ENCODE results near the gene PLSCR1.
"Not testable (repeated sequence)": the region's sequence is repeated elsewhere in the genome, so short reads cannot be mapped to it uniquely, and the experiment has no call there.

PLSCR1 gene

DNA sequence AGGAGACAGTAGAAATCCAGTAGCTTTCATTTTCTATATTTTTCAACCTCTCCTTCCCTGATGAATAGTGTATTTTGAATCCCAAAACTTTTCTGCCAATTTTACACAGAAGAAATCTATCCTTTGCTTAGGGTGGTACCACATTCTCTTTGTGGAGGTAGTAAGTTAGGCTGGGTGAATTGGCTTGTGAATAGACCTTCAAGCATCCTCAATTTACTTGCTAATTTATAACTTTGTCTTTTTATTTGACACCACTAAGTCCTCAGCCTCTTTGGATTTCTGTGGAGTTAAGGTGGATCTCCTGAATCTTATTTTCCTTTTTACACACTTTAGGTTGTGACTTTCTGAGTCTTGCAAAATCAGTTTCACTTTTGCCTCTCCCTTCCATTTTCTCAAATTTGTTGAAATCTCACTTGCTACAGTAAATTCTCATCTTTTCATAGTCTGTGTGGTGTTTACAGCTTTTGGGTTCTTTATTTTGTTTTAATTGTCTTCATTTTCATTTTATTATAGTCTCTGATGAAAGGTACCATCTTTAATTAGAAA lies 5.7 kb upstream of the PLSCR1 start:
- no peak for DNase-seq (ENCODE audit: low read depth in 2 of 2)

DNA sequence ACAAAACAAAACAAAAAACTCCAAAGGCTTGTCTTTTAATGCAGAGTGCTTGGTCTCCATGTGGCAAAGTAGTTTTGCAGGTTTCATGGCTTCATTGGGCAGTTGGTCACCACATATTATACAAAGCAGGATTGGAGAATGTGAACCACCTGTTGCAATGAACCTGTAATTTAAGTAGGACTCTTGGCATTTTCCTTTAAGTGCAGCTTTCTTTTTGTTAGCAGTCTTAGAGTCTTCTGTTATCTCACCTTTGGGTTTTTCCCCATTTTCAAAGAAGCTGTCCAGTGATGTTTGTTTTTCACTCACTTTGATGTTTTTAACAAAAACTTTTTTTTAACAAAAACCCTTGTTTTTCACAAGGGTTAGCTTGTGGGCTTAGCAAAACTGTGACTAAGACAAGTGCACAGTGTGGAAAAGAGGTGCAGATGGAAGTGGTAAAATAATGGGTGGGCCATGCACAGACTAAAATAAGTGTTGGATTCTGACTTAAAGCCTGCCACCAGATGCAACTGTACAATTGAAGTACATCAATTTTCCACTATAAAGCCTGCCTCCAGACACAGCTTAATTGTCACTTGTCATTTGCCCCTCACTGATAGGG lies 2.9 kb upstream of the PLSCR1 start:
- DNase-seq (ENCODE audit: low read depth in 2 of 2): no peak

DNA sequence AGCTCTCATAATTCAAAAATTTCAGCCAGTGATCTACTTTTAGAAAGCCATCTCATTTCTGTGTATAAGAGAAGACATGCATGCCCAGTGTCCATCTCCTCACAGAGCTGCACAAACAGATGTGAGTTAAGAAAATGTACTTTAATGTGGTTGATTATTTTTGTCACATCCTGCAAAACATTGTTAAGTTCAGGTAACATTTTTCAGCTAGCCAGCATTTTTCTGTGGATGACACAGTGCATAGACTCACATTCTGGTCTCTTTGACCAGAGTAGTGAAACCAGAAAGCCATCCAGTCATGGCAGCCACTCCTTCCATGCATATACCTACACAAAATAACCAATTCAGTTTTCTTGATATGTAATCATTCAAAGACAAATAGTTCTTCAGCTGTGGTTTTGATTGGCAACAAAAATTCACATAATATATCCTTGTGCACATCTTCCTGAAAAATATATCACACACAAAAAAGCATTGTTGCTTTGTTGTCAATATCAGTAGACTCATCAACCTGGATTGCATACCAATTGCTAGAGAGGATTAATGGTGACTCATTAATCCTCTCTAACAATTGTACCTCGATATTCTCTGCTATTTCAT lies 2.1 kb upstream of the PLSCR1 start:
- no peak for DNase-seq (ENCODE audit: low read depth in 2 of 2)

DNA sequence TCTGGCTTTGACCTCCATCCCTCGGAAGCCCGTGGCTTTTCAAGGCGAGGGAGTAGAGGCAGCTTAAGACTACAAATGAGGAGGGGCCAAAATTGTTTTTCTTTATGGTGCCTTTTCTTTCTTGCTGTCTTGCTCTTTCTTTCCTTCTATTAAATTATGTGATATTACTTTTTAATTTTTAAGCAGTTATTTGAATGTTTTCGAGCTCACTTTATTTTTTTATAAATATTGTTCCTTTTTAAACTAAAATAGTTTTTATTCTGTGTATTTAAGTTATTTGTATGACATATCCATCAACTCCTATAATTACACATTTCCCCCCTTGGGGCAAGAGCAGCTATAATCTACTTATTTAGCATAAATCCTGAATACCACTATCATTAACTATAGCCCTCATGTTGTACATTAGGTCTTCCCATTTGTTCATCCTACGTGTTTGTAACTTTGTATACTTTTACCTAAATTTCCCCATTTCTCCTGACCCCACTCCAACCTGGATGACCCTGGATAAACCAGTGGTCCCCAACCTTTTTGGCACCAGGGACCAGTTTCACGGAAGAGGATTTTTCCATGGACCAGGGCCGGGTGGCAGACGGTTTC lies 622 bp upstream of the PLSCR1 start:
- DNase-seq (ENCODE audit: low read depth in 2 of 2): no peak

DNA sequence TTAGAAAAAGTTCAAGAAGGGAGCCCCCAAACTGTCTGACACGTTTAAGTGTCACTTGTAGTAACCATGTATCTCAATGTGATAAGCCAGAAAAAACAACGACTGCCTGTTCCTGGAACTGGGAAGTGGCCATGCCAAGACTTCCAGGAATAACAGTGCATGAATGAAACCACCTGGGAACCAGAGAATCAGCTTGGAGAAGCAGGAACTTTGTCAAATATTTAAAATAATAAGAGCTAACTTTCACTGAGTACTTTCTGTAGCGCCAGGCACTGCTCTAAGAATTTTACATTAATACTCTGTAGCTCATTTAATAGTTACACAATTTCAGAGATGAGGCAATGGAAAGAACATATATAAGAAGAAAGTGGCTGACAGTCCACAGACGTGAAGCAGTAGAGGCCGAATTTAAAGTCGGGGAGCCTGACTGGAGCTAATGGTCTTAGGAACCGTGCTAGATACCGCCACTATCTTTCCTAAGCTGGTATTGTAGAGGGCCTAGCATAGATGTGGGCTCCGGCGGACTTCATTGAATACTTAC lies 876 bp downstream of the PLSCR1 start:
- no peak for DNase-seq (ENCODE audit: low read depth in 2 of 2)

DNA sequence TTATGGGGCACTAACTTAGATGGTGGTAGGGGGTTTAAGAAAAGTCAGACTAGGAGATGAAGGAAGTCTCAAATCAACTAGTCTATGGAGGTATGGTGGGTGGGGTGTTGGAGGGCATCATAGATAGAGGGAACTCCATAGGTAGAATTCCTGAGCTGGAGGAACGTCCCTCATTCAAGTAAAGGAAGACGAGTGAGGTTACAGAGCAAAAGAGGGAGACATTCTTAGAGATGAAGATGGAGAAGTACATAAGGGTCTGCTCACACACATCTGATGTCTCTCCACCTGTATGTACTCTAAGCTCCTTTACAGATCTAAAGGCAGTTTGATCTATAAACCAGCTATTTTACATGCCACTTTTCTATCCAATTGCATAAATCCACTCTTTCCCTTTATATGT lies 1.4 kb downstream of the PLSCR1 start:
- DNase-seq (ENCODE audit: low read depth in 2 of 2): no peak

DNA sequence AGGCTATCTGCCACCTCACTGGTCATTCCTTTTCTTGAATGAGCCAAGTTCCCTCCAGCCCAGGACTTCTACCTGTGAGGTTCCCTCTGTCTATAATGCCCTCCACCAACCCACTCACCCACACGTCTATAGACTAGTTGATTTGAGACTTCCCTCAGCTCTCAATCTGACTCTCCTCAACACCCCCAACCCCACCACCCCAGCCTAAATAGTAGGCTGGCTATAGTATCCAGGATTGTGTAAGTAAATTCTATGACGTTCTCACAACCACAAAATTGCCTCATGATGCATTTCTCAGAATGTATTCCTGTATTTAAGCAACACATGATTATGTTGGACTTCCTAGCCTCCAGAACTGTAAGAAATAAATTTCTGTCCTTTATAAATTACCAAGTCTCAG lies 2.2 kb downstream of the PLSCR1 start:
- DNase-seq (ENCODE audit: low read depth in 2 of 2): no peak

DNA sequence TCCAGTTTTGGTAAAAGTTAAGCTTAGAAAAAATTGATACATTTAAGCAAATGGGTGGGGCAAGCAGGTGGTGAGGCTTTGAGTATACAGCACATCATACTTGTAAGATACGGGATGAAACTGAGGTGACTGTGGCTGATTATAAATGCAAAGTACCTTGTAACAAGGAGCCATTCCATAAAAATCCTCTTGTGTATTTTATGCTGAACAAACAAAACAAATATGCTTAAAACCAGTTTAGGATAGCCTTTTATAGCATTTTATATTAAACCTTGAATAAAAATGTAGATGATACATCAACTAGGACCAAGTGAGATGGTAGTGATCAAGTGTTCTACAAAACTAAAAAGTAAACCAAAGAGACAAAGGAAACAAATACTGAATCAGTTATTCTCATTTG lies 3.4 kb downstream of the PLSCR1 start:
- no peak for DNase-seq (ENCODE audit: low read depth in 2 of 2)

DNA sequence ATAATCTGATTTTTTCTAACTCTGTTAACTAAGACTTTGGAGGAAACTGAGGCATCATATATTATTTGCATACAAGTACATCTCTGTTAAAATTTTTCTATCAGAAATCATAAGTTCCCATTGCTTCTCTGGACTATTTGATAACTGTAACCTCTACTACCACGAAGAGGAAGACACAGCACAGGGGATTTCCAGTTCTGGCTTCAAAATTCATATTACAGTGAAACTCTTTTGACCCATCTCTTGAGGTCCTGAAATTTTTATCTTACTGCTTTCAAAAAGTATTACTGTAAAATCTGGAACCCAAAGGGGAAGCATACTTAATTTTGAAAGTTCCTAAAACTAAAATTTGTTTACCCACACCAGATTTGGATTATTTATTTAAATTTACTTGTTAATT lies 4.2 kb downstream of the PLSCR1 start:
- DNase-seq (ENCODE audit: low read depth in 2 of 2): no peak

DNA sequence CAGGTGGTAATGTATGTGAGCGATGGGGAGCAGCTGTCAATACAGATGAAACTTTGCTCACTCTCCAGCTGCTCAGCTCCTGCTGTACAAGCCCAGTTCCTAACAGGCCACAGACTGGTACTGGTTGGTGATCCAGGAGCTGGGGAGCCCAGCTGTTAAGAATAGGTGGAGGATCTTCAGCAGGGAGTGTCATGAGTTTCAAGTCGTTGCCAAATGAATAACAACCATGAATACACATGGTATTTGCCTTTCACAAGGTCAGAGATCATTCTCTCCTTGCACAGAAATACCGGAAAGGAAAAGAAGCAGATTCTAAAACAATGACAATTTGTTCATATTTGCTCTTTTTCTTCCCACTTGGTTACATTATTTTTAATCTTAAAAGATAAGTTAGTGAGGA lies 5.1 kb downstream of the PLSCR1 start:
- no peak for DNase-seq (ENCODE audit: low read depth in 2 of 2)

DNA sequence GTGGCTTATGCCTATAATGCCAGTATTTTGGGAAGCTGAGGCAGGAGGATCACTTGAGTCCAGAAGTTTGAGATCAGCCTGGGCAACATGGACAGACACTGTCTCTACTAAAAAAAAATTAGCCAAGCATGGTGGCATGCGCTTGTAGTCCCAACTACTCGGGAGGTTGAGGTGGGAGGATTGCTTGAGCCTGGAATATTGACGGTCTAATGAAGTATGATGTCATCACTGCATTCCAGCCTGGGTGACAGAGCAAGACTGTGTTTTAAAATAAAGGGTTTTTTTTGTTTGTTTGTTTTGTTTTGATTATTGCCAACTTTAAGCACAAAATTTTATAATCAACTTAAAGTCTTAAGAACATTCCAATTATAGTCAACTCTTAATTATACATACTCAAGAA lies 6.8 kb downstream of the PLSCR1 start:
- no peak for DNase-seq (ENCODE audit: low read depth in 2 of 2)

DNA sequence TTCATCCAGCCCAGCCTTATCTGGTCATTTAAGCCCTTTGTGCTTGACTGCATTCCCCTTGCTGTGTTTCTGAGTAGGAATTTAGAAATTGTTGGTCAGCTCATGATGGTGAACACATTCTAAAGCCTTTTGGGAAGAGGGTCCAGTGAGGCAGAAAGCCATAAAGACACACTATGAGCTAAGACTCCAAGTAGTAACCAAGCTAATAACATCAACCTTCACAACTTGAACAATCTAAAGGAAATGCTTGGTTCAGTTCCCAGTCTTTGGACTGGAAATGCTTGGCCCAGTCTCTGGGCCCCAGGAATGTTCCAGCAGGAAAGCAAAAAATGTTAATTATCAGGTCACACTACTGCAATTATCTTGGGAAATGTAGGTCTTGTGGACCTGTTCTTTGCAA lies 7.7 kb downstream of the PLSCR1 start:
- DNase-seq (ENCODE audit: low read depth in 2 of 2): no peak

DNA sequence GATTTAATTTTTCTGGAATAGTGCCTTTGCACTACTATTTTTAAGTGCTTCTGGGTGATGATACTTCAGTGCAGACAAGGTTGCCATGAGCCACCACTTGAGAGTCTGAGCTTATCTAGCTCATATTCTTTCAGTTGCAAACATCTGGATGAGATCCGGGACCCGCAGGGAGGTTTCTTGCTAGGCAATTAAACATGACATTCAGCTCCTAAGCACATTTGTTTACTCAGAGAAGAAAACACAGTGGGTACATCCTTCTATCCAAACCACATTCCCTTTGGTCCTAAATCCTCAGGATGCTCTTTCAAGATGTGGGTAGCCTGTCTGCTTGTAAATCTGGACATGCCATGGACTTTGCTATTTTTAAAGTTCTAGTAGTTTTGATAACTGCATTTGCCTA lies 12.0 kb downstream of the PLSCR1 start:
- no peak for DNase-seq (ENCODE audit: low read depth in 2 of 2)

DNA sequence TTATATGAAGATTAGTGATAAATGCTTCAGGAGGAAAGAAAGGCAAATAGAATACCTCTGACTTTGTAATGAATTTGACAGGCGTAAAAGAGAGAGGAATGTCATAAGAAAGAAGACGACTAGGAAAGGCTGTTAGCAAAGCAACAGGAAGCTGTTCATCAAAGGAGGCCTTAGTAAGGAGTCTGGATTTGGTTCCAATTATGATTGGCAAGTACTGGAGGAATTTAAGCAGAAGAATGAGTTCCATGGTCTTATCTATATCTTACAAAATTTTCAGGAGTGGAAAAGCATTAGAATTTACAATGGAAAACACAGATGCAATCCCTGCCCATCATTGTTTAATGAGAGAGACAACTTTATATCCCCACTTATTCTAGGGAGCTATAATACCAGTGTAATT lies 13.8 kb downstream of the PLSCR1 start:
- DNase-seq (ENCODE audit: low read depth in 2 of 2): no peak

DNA sequence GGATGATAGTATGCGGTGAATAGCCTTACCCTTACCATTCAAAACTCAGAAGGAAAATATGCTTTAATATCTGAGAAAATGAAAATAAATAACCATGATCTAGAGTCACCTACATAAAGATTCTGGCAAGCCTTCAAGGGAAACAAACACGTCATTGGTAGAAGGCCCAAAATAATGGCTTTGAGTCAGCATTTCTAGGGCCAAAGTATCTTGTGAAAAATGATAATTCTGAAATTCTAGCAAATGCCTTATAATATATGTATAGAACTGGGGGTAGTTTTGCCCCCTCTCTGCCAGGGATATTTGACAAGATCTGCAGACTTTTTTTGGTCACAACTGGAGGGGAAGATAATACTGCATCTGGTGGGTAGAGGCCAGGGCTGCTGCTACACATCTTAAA lies 15.4 kb downstream of the PLSCR1 start:
- DNase-seq (ENCODE audit: low read depth in 2 of 2): no peak

DNA sequence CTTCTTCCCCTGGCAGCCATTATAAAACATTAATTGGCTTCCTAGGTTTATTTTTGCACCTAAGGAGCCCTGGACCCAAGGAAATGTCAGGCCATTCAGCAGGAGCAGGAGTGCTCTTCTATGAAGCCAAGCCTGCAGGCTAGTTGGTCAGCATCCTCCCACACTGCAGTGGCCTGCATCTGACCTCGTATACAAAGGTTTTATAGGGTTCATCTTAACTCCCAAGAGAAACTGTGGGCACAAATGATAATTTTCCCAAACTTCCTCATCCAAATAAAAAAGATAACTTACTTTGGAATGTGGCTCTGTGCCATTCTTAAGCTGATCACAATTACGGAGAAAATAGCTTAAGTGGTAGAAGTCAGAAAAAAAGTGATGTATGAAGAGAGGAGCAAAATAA lies 19.4 kb downstream of the PLSCR1 start:
- no peak for DNase-seq (ENCODE audit: low read depth in 2 of 2)

DNA sequence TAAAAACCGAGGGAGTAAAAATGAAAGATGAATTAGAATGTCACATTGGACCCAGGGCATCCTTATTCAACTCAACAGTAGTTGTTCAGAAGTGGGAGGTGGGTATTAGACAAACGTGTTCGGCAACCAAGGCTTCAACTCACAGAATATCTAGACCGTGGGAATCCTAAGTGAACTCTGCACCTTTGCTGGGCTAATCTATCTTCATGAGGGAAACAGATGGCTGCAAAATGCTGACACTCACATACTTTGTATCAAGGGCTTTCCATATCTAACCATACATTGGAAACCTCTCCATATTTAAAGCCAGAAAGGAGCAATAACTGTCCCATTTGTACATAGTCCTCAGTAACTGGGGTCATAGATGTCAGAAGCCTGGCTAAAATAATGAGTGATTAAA lies 20.9 kb downstream of the PLSCR1 start:
- no peak for DNase-seq (ENCODE audit: low read depth in 2 of 2)

DNA sequence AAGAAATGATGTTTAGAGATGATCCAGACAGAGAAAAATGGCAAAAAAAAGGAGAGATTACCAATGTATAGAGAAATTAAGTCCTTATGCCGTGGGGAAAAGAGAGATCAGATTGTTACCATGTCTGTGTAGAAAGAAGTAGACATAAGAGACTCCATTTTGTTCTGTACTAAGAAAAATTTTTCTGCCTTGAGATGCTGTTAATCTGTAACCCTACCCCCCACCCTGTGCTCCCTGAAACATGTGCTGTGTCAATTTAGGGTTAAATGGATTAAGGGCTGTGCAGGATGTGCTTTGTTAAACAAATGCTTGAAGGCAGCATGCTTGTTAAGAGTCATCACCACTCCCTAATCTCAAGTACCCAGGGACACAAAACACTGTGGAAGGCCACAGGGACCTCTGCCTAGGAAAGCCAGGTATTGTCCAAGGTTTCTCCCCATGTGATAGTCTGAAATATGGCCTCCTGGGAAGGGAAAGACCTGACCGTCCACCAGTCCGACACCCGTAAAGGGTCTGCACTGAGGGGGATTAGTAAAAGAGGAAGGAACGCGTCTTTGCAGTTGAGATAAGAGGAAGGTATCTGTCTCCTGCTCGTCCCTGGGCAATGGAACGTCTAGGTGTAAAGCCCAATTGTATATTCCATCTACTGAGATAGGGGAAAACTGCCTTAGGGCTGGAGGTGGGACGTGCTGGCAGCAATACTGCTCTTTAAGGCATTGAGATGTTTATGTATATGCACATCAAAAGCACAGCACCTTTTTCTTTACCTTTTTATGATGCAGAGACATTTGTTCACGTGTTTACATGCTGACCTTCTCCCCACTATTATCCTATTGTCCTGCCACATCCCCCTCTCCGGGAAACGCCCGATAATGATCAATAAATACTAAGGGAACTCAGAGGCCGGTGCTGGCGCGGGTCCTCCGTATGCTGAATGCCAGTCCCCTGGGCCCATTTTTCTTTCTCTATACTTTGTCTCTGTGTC lies 21.9 kb downstream of the PLSCR1 start:
- not testable (repeated sequence) for DNase-seq (ENCODE audit: low read depth in 2 of 2)

DNA sequence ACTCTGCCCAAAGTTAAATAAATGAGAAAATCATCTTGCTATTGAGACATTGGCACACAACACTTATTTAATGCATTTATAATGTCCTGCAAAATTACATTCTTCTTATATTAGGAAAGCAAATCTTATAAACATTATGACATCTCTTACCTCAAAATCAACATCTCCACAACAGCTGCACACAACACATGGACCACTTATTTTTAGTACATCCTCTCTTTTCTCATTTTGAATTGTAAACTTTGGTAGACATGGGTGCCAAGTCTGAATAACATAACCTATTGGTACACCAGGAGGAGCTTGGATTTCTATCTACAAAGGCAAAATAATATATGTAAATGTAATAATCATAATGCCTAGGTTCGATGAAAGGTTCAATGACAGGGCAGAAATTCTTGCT lies 23.0 kb downstream of the PLSCR1 start:
- no peak for DNase-seq (ENCODE audit: low read depth in 2 of 2)

DNA sequence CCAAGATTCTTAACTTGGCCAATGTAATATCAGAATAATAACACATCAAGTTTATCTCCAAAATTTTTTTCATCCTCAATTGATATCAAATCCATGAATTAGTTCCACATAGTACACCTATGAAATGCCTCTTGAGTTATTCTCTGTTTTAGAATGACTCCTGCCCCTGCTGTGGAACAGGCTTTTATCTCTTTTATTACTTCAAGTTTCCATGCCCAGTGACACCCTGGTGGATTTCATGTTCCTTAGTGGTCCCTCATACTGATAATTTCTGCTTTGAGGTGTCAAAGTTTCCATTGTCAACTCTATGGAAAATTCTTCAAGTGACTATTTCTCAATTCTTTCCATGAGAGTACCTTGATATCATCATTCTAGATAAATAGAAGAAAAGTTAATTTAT lies 24.6 kb downstream of the PLSCR1 start:
- DNase-seq (ENCODE audit: low read depth in 2 of 2): no peak

DNA sequence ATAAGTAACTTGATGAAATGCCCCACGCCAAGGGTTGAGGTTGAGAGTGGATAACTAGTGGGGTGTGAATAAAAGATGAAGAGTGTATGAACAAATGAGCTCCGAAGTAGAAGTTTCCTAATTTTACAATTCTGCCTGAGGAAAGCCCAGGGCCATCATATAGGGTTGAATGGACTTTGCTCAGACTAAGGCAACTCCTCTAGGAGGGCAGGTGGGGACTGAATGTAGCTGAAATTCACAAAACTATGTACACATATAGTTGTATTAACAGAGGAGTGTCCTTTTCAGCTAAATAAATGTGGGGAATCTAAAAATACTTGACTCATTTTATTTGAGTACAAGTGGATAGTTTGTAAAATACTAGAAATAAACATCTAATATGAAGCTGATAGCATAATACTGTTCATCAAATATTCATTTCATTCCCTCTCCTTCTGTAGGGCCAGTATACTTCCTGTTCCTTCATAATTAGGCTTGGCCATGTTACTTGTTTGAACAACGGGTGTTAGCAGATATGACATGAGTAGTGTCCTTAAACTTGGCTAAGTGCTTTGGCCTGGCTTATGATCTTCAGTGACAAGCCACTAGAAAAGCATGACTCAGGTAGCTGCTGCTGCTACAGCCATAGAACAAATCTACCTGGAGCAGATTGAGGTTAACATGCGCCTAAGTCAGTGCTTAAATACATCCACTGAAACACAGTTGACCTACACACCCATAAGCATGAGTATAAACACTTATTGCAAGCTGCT lies 26.5 kb downstream of the PLSCR1 start:
- no peak for DNase-seq (ENCODE audit: low read depth in 2 of 2)

All from activated CD8-positive, alpha-beta memory T cell treated with anti-CD3 and anti-CD28 coated beads for 4 hours (primary cell).